Pancreas (tissue), 10 donors: ENCODE results near the gene FGD4. TPM values are rescaled to one million over a fixed set of nuclear protein-coding genes. Genes with fewer than 3 reads are reported as not detected.
A peak's percentile ranks its signal among the peaks of the same experiment; 100 is the strongest.
"Not testable (repeated sequence)": the region's sequence is repeated elsewhere in the genome, so short reads cannot be mapped to it uniquely, and the experiment has no call there.

ENCODE experiments used
- ATAC-seq, 4 donors: fragments of 200-7000 bp; cut with Tn5 transposase; one replicate each; pipeline versions ENCODE4 v1.8.0 to v1.9.1; 2020; ENCODE audit warnings: mild to moderate bottlenecking in 4 of 4, moderate library complexity in 4 of 4
- DNase-seq, 6 donors: peaks; one replicate each; pipeline ENCODE4 v3.0.0-alpha.2; 2020
- FAIRE-seq: peaks from 2 replicates; lab custom pipeline; 2012; peaks lifted over from hg19 to GRCh38; lab: Jason Lieb, UNC
- H3K27ac ChIP-seq, 4 donors: fragments of 200-600 bp; sonication (generic); 1 replicate in 3 of 4; 2 replicates in 1 of 4; pipeline versions ENCODE4 v1.5.0 to v1.8.0; 2020
- H3K27me3 ChIP-seq, 4 donors: fragments of 200-600 bp; one replicate each; pipeline ENCODE4 v1.8.0; 2021
- H3K36me3 ChIP-seq, 3 donors: fragments of 200-600 bp; sonication (generic) in 1 of 3; one replicate each; pipeline versions ENCODE4 v1.5.0 to v1.8.0; 2020 to 2021
- H3K4me1 ChIP-seq, 3 donors: fragments of 200-600 bp; one replicate each; pipeline ENCODE4 v1.8.0; 2021
- H3K4me3 ChIP-seq, 4 donors: fragments of 200-600 bp; sonication (generic) in 2 of 4; one replicate each; pipeline versions ENCODE4 v1.5.0 to v1.8.0; 2020 to 2021
- H3K9me3 ChIP-seq, 4 donors: fragments of 200-600 bp; one replicate each; pipeline ENCODE4 v1.8.0; 2021
- CTCF ChIP-seq, 4 donors: fragments of 200-600 bp; sonication (generic) in 3 of 4; IDR thresholded peaks; one replicate each; pipeline versions ENCODE4 v1.5.0 to v1.8.0; 2021; ENCODE audit warnings: antibody characterized with exemption in 4 of 4
- WGBS, 2 donors: extraction: QIAGEN DNeasy Blood & Tissue Kit; methylation state at CpG; one replicate each; pipeline ENCODE4 v1.1.7; 2013; 5-methylcytosine and 5-hydroxymethylcytosine counted together
- intact Hi-C, 3 donors: fragments of 100-400 bp; cut with DNase I; formaldehyde crosslinking; loops; one replicate each; pipeline versions ENCODE4 v1.11.1 to v1.14.2; 2022
- polyA plus RNA-seq, 2 donors: library from polyadenylated mRNA; stranded (reverse); fragments of 200-250 nt; gene quantifications; one replicate each; pipeline ENCODE4 v1.2.3, GENCODE V29; 2013
- total RNA-seq, 6 donors: library from RNA; stranded (reverse); fragmentation: NEBNext Ultra II Directional in 4 of 6; extraction: Animal tissue kit (Norgen Biotek cat#: 25700) in 4 of 6; gene quantifications; one replicate each; pipeline versions ENCODE4 v1.2.1 to v1.2.4, GENCODE V29; 2021 to 2023
- donor health status: healthy with polysubstance abuse.
- donor health status: DM: no; HTN: no; CAD: no; lungs with moderate emphysema.
- donor health status: DM: no; HTN: no; CAD: no.
- donor health status: control.
- donor health status: control.
- donor health status: Bipolar disorder and iron deficiency.
- donor health status: DM: yes; HTN: yes; CAD: no.
- donor health status: DM: no; HTN: no; CAD: no.
- donor health status: DM: no; HTN: no; CAD: no.
- donor health status: DM: yes; HTN: yes; CAD: no.

FGD4 gene
- total and polyA plus RNA-seq, 8 donors, result 3.6 to 26.5 (median 14.5) TPM

- TF ChIP-seq CTCF (IDR thresholded peaks at IDR 0.05), result no peak
- Histone ChIP-seq H3K36me3 (no peaks in the 10 kb centered on the region), H3K27ac (peak overlapping the region in 1 of 4 donors; percentile 48), H3K4me3 (no peak overlapping the region), H3K4me1 (peaks cover 10 to 15% (median 14%) of the 10 kb centered on the region in 3 donors), H3K27me3 (no peaks in the 10 kb centered on the region), H3K9me3 (no peaks in the 10 kb centered on the region)
- 18 to 25% methylated on average over 3 of the region's 3 CpGs for WGBS, 2 donors
- no peak for FAIRE-seq
- no peak for DNase-seq
- intact Hi-C loops, result no loop called here
- no peak for ATAC-seq
These were observed 160.1 kb downstream of the FGD4 start for GRCh38 chr12:32559434-32559833.

- intact Hi-C loops, result no loop called here
- Histone ChIP-seq H3K27ac (no peak overlapping the region), H3K4me3 (no peak overlapping the region), H3K9me3 (no peaks in the 10 kb centered on the region), H3K36me3 (no peaks in the 10 kb centered on the region), H3K4me1 (peaks cover 10 to 15% (median 14%) of the 10 kb centered on the region in 3 donors), H3K27me3 (no peaks in the 10 kb centered on the region)
- TF ChIP-seq CTCF (IDR thresholded peaks at IDR 0.05), result no peak
- WGBS, 2 donors, result 96 to 99% methylated on average over 4 of the region's 4 CpGs
- DNase-seq (no peak), ATAC-seq (no peak), FAIRE-seq (no peak)
These were observed 161.2 kb downstream of the FGD4 start for GRCh38 chr12:32560520-32560919.

GRCh38 chr12:32561931-32562341 is 162.6 kb downstream of the FGD4 start:
- Histone ChIP-seq H3K27me3 (no peaks in the 10 kb centered on the region), H3K4me3 (no peak overlapping the region), H3K9me3 (no peaks in the 10 kb centered on the region), H3K36me3 (no peaks in the 10 kb centered on the region), H3K4me1 (peaks cover 16 to 18% (median 16%) of the 10 kb centered on the region in 3 donors), H3K27ac (no peak overlapping the region)
- FAIRE-seq (no peak), DNase-seq (no peak), ATAC-seq (no peak)
- TF ChIP-seq CTCF (IDR thresholded peaks at IDR 0.05), result no peak
- intact Hi-C loops, result no loop called here
- WGBS, 2 donors, result 88 to 92% methylated on average over 11 of the region's 11 CpGs

- H3K27me3 ChIP-seq, ATAC-seq, H3K4me3 ChIP-seq, H3K27ac ChIP-seq, H3K9me3 ChIP-seq, DNase-seq, H3K36me3 ChIP-seq, FAIRE-seq, intact Hi-C loops: not testable (repeated sequence)
- peaks cover 19 to 21% (median 20%) of the 10 kb centered on the region in 3 donors for H3K4me1 ChIP-seq
- 70 to 80% methylated on average over 3 to 5 of the region's 6 CpGs for WGBS, 2 donors
These were observed 163.1 kb downstream of the FGD4 start for GRCh38 chr12:32562413-32562812.

GRCh38 chr12:32566663-32567295 is 167.4 kb downstream of the FGD4 start:
- Histone ChIP-seq H3K4me1 (peaks cover 12 to 18% (median 13%) of the 10 kb centered on the region in 3 donors), H3K9me3 (no peaks in the 10 kb centered on the region), H3K36me3 (no peaks in the 10 kb centered on the region), H3K27ac (peak overlapping the region in 2 of 4 donors; percentile 27 to 42), H3K27me3 (no peaks in the 10 kb centered on the region), H3K4me3 (no peak overlapping the region)
- intact Hi-C loops, result no loop called here
- FAIRE-seq, result no peak
- no peak for DNase-seq
- WGBS, 2 donors, result 40 to 41% methylated on average over 2 of the region's 2 CpGs
- ATAC-seq, result peak in 3 of 4 donors; percentile 68 to 89 (median 73)
- no peak for TF ChIP-seq CTCF (IDR thresholded peaks at IDR 0.05)
